GM18519 (cell line): Measurements from ENCODE around the gene GALE.

Experiments
- ATAC-seq: cut with Tn5 transposase; IDR thresholded peaks from one replicate; pipeline ENCODE4 v1.9.1; 2021; ENCODE audit warnings: mild to moderate bottlenecking, moderate library complexity; ENCODE audit not compliant: unreplicated experiment, low FRiP score

The GALE gene

DNA sequence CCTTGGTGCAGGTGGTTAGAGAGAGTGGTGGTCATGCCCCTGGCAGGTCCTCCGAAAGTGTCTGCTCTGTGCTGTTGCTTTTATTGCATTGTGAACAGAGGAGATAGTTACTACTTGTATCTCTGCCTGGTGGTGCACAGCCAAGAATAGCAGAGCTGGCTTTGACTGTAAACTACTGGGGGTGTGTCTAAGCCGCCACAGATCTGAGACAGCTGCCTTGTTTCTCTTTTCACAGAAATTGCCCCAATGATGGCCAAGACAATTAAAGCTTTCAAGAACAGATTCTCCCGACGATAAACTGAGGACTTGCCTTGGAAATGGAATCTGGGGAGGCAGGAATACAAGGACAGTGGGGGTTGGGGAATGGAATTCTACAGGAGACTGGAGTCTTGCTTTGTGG lies 41.3 kb downstream of the GALE start:
- ATAC-seq = no peak

DNA sequence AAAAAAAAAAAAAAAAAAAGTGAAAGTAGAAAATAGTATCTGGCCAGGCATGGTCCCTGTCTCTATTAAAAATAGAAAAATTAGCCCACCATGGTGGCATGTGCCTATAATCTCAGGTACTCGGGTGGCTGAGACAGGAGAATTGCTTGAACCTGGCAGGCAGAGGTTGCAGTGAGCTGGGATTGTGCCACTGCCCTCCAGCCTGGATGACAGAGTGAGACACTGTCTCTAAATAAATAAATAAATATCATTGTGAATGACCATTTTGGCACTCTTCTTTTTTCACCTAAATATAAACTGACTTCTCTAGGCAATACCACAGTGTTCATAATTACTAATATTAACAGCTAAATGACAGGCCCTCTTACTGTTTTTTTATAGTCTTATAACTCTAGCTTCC lies 42.7 kb downstream of the GALE start:
- ATAC-seq = no peak

DNA sequence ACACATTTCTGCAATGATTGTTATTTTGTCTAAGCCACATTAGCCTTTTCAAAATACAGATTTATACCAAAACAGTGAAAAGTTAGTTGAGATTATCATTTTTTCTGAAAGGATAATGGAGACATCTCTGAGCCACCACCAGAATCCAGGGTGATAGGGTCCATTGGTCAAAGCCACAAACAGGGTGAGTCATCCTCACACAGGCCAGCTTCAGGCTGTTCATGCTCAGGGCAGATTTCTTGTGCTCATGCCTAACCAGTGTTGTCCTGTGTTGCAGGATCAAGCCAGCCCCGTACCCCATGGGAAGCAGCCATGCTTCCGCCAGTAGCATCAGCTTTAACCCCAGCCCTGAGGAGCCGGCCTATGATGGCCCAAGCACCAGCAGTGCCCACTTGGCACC lies 43.9 kb downstream of the GALE start:
- no peak for ATAC-seq

DNA sequence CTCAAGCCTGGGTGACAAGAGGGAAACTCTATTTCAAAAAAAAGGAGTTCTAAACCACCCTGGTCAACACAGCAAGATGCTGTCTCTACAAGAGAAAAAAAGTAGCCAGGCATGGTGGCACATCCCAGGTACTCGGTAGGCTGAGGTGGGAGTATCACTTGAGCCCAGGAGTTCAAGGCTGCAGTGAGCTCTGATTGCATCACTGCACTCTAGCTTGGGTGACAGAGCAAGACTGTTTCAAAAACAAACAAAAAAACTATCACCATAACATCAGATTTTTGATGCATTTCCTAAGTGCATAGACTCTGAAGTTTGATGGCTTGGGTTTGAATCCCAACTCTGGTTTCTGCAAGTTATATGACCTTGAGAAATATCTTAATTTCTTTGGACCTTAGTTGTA lies 47.6 kb downstream of the GALE start:
- ATAC-seq = no peak

DNA sequence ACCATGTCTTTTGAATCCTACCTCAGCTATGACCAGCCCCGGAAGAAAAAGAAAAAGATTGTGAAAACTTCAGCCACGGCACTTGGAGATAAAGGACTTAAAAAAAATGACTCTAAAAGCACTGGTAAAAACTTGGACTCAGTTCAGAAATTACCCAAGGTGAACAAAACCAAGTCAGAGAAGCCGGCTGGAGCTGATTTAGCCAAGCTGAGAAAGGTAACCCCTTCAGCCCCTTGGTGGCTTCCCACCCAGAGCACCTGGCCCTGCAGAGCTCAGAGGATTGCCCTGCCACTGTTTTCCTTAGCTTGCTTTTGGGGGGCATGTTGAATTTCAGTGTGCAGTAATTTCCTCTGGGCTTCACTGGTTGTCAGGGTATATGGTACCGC lies 48.7 kb downstream of the GALE start:
- ATAC-seq = no peak

GRCh38 chr1:23751050-23751814 lies 49.3 kb downstream of the GALE start:
- ATAC-seq = no peak

DNA sequence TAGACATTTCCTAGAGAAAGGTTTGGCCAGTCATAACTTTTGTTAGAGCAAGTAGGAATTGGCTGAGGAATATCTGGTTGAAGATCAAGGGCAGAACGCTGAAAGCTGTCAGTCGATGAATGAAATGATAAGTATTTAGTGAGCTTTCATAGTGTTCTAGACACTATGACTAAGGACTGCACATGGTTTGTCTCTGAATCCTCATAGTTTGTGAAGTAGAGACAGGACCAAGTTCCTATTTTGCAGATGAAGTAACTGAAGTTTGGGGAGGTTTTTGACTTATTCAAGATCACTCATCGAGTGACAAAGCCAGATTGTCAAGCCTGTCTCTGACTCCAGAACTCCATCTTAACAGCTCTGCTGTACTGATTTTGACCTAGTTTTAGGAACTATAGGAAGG lies 52.5 kb downstream of the GALE start:
- no peak for ATAC-seq
